Measurements from ENCODE around the gene ANKRD9.

ANKRD9 gene

DNA sequence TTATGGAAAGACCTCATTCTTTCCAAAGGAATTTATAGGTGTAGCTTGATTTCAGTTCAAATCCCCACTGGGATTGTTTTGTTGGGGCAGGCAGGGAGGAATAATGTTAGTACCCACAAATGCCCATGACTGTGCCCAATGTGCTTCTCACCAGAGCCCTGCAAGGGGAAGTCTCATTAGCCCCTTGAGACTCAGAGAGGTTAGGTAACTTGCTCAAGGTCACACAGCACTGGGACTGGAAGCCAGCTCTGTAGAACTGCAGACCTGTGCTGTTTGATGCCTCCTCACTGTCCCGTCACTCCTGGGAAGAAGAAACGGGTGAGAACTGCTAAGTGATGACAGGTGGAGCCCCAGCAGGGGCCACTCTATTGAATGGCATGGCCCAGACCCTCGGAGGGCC is 8.9 kb downstream of the ANKRD9 start:
- DNase-seq (ENCODE audit: extremely low spot score, insufficient read length, low read depth): no peak
- no peak for FAIRE-seq

DNA sequence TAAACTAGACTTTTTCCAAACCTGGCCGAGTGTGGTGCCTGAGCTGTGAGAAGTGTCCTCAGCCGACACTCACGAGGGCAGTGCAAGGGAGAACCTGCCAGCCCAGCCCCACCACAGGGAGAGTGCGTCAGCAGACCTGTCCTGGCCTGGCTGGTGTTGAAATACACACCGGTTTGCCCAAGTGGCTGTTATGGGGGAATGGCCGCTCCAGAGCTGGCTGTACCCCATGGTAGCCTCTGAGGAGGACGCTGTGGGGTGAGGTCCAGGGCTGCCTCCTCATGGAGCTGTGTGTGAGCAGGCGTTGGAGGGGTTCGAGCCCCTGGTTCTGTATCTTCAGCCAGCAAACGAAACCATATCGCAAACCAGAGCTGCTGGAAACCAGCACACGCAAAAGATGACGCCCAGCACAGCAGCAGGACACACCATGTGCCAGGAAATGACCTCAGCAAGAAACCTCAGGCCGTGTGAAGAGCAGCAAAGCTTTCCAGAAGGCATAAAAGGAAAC is 9.4 kb downstream of the ANKRD9 start:
- DNase-seq (ENCODE audit: extremely low spot score, insufficient read length, low read depth): no peak

DNA sequence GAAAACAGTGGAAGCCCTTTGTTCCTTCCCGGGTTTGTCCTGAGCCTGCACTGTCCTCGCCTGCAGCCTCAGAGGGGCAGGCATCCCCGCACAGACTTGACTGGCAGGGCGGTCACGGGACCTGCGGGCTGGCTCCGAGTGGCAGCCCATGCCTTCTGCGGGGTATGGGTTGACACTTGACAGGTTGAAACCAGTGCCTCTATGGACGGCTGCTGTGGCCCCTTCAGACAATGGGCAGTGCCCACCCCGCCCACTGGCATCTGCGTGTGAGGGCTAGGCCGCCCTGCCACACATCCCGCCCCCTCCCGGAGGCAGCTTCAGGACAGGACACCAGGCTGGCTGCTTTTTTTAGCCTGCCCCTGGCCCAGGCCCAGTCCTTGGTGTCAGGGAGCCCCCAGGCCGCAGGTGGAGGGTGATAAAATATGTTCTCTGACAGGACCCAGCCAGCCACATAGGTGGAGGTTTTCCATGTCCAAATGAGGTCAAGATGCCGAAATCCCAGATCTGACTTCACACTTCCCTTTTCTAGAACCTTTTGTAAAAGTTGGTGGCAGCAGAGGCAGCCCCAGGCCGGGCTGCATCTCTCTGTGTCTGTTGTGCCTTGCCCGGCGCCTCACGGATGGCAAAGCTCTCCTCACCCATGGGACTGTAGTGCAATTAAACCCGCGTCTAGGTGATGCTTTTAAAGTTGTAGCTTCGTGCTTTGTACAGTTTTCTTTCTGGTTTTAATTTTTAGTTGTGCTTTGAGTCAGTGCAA is 10.0 kb downstream of the ANKRD9 start:
- DNase-seq (ENCODE audit: extremely low spot score, insufficient read length, low read depth) (no peak), FAIRE-seq (no peak)

More for the DNA sequence above, 9.4 kb downstream of the ANKRD9 start:
- no peak for FAIRE-seq

DNA sequence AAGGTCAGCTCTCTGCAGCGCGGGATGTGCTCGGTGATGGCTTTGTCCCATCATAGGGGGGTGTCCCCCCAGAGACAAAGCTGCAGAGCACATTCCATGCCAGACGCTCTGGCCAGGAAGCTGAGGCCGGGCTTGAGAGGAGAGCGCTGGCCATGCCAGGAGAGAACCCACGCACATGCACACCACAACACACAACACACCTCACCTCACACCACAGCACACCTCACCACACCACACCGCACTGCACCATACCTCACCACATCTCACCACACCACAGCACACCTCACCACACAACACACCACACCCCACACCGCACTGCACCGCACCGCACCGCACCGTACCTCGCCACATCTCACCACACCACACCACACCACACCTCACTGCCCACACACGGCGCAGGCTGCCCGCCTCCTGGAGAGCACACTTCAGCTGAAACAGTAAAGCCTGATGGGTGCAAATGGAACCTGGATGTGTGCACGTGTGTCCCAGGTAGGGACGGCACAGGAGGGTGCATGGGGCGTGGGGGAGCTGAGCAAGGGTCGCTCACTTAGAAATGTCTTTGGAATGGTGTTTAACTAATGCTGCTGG is 10.8 kb downstream of the ANKRD9 start:
- no peak for FAIRE-seq
- DNase-seq (ENCODE audit: extremely low spot score, insufficient read length, low read depth): no peak

DNA sequence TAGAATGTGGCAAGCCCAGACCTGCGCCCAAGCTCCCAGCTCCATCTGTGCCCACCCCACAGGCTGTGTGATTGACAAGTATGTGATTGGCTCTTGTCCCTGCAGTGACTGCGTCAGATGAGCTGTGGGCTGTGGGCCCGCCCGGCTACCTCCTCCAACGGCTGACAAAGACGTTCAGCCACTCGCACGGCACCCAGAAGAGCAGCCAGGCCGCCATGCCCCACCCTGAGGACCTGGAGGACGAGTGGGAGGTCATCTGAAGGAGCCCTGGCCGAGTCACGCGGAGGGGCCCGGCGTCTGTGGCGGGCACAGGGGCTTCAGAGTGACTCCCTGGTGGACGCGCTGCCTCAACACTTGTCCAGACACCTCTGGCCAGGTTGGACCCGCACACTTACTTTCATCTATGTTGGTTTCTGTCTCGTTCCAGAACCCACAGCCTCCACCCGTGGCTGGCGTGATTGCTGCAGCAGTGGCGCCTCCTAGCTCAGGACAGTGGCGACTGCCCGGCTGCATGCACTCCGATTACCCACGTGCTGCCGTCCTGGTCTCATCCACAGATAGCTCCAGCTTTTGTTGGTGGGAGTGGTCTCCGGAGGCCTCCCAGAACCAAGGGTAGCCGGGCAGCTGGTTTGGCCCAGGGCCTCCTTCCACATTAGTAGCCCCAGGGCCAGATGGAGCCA is 11.4 kb downstream of the ANKRD9 start:
- DNase-seq (ENCODE audit: extremely low spot score, insufficient read length, low read depth) (no peak), FAIRE-seq (no peak)

DNA sequence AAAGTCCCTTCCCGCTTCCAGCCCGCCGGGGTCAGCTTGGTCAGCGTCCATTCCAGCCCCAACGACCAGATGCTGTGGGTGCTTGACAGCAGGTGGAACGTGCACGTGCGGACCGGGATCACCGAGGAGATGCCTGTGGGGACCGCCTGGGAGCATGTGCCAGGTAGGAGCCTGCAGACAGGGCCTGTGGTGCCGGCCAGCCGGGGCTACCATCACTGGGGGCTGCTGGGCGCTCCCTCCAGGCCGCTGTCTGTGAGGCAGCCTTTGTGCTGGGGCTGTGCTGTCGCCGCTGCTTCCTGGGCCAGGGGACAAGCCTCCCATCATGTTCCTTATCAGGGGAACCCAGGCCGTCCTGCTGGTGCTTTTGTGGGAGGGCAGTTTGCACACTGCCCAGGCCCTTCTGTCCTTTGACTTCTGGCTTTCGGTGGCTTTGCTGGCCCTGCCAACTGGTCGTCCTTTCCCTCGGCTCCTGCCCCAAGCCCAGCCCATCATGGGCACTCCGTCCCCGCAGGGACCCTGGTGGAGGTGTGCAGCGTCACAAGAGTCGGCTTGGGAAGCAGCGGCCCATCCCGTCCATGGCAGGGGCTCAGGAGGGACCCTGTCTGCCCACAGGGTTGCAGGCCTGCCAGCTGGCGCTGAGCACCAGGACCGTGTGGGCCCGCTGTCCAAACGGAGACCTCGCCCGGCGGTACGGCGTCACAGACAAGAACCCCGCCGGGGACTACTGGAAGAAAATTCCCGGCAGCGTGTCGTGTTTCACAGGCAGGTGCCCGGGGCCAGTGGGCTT is 12.4 kb downstream of the ANKRD9 start:
- FAIRE-seq (no peak), DNase-seq (ENCODE audit: extremely low spot score, insufficient read length, low read depth) (no peak)

DNA sequence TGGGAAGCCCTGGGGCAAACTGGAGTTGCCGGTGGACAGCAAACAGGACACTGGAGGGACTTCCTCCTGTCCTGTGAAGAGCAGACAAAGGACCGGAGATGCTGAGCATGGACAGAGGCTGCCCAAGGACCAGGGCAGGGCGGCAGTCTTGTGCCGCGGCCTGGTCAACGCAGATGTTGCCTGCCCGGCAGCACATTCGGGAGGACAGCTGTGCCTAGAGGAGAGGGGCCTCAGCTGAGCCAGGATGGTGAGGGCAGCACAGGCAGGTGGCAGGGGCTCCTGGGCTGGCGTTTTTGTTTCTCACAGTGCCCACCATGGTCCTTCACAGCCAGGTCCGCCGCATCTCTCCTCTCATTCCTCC is 13.3 kb downstream of the ANKRD9 start:
- DNase-seq (ENCODE audit: extremely low spot score, insufficient read length, low read depth) (no peak), FAIRE-seq (no peak)

DNA sequence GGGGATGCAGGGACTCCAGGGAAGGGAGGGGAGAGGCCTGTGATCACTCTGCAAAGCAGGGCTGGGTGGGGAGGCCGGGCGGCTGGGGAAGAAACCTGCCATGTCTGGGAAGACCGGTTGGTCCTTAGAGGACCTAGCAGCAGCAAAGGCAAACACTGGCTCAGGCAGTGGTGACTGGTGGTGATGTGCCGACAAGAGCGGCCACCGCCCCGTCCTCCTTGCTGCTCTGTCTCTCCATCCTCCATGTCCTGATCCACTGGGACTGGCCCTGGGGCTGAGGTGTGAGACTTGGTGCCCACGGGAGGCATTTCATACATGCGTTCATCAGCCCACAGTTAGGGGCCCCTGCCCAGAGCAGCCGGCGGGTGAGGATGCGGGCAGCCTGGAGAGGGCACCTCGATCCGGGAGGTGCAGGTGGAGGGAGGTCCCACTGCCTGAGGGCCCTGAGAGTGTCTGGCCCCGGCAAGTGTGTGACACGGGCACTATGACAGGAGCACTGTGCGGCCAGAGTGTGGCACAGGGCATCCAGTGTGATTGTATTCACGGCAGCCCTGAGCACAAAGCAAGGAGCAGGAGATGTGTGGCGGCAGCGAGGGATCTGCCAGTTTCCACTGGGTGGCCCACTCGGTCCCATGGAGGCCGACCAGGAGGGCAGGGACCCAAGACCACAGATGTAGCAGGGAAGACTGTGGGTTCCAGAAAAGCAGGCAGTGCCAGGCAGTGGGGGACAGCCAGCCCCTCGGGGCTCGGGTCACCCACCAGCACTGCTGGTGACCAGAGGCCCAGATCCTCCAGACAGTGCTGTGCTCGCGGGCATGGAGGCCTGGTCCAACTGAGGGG is 13.9 kb downstream of the ANKRD9 start:
- FAIRE-seq (no peak), DNase-seq (ENCODE audit: extremely low spot score, insufficient read length, low read depth) (no peak)

DNA sequence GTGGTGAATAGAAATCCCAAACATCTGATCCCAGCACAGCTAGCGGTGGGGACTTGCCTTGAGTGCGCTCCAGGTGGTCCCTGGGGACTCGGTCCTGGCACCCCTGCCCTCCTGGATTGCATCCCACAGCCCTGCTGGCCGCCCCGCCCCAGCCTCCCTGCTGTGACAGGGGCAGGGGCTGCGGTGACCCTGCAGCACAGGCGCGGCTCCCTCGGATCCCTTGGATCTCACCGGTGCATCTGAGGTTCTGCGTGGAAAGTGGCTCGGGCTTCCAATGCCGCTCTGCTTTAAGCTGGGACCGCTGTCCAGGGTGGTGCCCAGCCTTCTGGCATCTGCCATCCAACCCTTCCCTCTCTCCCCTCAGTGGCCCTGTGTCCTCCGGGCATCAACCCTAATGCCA is 16.0 kb downstream of the ANKRD9 start:
- no peak for DNase-seq (ENCODE audit: extremely low spot score, insufficient read length, low read depth)
- no peak for FAIRE-seq

DNA sequence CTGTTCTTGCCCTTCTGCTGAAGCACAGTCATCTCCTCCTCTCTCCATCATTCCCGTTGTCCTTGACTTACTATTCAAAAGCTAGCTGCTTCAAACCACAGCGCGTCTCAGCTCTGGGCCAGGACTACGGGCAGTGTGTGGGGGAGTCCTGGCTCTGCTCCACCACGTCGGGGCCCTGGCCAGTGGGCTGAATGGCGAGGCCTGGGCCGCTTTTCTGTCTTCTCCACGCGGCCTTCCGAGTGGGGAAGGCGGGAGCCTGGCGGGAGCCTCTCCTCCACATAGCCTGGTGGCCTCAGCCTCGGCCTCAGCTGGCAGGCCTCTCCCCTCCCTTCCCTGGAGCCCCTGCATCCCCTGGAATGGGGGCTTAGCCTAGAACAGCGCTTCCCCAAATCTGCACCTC is 16.5 kb downstream of the ANKRD9 start:
- DNase-seq (ENCODE audit: extremely low spot score, insufficient read length, low read depth) (no peak), FAIRE-seq (no peak)

DNA sequence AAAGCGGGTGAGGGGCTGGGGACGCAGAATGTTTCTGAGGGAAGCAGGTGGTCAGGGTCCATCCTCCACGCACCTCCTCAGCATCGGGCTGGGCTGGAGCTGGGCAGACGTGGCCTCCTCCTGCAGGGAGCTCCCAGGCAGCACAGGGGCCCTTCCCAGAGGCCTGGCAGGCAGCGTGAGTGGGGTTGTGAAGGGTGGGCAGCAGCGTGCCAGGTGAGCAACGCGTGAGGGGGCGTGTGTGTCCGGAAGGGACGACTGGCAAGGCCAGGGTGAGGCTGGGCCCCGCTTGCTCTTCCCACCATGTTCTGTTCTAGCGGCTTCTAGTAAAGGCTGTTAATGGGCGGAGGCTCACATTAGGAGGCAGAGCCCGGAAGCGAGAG is 17.1 kb downstream of the ANKRD9 start:
- DNase-seq (ENCODE audit: extremely low spot score, insufficient read length, low read depth): no peak
- FAIRE-seq: no peak

DNA sequence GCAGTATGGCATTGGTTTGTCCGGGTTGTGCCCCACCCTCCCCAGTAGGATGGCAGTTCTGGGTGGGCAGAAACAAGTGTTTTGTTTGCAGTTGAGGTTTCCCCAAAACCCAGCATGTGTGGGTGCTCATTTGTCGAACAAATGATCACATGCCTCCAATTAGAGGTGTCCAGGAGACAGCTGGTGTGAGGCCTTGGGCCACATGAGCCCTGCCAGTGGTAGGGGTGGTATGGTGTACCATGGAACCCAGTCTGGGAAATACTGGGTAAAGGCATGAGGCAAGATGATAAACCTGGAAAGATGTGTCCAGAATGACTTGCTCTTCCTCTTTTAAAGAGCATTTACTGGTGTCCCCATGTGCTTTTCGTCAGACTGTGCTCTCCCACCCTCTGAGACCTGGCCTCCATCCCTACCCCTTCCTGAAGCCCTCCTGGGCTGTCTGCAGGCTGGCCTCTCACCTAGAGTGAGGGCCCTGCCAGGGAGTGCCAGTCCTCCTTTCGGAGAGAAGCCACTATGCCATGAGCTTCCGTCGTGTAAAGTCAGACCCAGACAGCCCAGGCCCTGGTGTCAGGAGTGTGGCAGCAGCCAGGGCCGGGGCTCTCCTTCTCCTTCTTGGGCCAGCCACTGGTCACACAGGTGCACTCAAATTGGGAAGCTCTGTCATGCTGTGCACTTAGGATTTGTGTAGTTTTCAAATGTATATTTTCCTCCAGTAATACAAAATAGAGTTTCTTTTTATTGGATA is 17.6 kb downstream of the ANKRD9 start:
- no peak for FAIRE-seq
- no peak for DNase-seq (ENCODE audit: extremely low spot score, insufficient read length, low read depth)

DNA sequence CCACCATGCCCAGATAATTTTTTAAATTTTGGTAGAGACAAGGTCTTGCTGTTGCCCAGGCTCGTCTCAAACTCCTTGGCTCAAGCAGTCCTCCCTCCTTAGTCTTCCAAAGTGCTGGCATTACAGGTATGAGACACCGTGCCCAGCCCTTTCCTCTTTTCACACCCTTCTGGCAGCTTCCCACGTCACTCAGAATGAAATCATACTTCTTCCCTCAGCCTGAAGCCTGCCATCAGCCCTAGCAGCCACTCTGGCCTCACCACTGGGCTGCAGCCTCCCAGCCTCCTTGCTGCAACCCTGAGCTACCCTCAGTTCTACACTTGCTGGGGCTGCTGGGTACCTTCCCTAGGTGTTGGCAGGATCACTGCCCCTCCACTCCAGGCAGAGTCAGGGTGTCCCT is 18.2 kb downstream of the ANKRD9 start:
- no peak for FAIRE-seq

DNA sequence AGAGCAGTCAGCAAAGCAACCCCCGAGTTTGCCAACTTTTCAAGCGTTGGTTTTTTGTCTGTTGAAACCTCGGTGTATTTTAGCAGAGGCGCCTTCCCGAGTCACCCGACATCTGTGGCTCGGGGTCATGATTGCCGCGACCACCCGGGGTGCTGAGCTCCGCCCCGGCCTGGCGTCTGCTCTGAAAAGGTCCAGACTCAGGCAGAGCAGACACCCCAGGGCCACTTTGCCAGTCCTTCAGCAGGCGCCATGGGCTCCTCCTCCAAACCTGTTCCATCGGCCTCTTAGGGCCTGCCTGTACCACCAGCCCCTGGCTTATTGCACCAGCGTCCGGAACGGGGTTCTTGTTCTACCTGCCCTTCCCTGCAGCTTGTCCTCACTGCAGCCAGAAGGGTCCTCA is 19.1 kb downstream of the ANKRD9 start:
- no peak for DNase-seq (ENCODE audit: extremely low spot score, insufficient read length, low read depth)
- FAIRE-seq: no peak

More for the DNA sequence above, 18.2 kb downstream of the ANKRD9 start:
- no peak for DNase-seq (ENCODE audit: extremely low spot score, insufficient read length, low read depth)

DNA sequence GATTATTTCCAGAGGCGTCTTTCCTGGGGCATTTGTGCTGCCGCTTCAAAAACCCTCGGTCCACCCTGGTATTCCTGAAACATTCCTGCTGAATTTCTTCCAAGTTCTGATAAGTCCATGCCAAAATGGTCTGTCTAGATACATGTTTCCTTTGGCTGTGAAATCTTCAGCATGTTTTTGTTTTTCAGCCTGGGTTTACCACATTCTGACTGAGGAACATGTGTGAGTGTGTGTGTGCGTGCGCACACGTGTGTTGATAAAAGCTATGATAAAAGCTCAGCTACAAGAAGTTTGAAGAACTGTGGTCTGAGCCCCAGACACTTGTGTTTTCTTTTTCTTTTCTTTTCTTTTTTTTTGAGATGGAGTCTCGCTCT is 22.4 kb downstream of the ANKRD9 start:
- FAIRE-seq (no peak), DNase-seq (ENCODE audit: extremely low spot score, insufficient read length, low read depth) (no peak)

DNA sequence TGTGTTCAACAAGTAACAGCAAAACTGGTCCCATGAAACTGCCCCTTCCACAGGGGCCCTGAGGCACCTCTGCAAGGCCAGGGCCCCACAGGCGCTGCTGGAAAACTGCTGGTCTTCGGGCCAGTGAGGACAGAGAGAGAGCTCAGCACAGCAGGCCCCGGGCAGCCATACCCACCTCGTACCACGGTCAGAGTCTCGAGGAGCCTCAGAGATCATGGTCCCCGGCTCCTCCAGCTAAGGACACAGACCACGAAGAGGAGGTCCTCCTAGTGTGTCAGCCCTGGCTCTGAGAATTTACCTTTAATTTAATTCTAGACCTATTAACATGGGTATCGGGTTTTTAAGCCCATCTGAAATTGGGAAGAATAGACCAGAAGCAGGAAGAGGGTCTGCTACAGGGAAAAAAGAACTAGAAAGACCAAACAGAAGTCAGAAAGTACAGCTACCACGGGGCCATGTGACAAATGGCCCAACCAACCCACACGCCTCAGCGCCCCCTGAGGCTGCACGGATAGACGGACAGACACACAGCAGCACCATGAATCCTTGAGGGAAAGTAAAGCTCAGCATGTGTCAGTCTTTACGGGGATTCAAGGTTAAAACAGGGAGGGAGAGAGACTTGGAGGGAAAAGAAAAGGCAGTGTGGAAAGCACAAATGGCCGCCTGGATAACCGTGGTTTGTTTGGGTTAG is 22.9 kb downstream of the ANKRD9 start:
- no peak for FAIRE-seq

DNA sequence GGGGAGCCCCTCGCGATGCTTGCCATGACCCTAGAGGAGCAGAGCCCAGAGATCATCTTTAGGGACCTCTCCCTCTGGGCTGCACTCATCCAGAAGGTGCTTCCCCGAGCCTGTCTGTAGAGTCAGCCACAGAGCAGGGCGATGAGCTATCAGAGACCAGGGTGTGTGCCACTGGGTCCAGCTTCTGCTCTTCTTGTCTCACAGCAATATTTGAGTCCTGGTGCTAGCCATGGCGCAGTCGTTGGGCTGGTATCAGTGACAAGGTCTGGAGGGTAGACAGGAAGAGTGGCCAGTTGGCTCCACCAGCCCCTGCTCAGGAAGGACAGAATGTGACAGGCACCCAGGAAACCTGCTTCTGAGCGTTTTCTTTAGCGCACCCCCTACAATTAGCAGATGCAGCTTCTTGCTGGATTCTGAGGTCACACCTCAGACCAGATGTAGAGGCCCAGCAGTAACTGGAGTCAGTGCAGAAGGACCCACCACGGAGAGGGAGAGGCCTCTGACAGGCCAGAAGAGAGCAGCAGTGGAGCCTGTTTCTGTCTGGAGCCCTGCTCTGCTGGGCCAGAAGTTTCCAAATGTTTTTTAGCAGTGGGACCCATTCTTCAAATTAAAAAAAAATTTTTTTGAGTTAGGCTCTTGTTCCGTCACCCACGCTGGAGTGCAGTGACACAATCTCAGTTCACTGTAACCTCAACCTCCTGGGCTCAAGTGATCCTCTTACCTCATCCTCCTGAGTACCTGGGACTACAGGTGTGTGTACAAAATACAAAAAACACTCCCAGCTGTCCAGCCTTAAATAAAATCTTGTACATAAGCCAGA is 23.7 kb downstream of the ANKRD9 start:
- no peak for DNase-seq (ENCODE audit: extremely low spot score, insufficient read length, low read depth)

More for the DNA sequence above, 22.9 kb downstream of the ANKRD9 start:
- DNase-seq (ENCODE audit: extremely low spot score, insufficient read length, low read depth): no peak

DNA sequence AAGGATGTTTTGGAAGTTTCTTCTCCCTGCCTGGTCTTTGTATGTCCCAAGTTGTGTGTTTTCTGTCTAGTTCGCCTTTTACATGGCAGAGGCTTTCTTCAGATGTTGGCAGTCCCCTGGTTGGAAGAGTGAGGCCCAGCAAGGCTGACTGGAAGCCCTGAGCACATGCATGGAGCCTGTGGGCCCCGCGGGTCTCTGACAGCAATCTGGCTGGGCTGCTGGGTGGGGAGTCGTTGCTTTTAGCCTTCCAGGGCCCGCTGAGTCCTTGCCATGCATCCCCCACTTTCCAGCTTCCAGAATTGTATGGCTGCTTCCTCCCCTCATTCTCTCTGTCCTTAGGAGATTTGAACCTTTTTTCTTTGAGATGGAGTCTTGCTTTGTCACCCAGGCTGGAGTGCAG is 25.3 kb downstream of the ANKRD9 start:
- FAIRE-seq (no peak), DNase-seq (ENCODE audit: extremely low spot score, insufficient read length, low read depth) (no peak)

More for the DNA sequence above, 23.7 kb downstream of the ANKRD9 start:
- FAIRE-seq: no peak
